Vagina (tissue), 2 donors: ENCODE measurements around the gene FMNL2. TPM values are rescaled to one million over a fixed set of nuclear protein-coding genes. Genes with fewer than 3 reads are reported as not detected.

ENCODE experiments used
- DNase-seq, 2 donors: peaks; one replicate each; pipeline ENCODE4 v3.0.0-alpha.2; 2017; ENCODE audit errors: extremely low spot score in 2 of 2
- H3K27ac ChIP-seq: fragments of 200-600 bp; sonication (generic); one replicate; pipeline ENCODE4 v1.5.1; 2019
- H3K27me3 ChIP-seq: fragments of 200-600 bp; sonication (generic); one replicate; pipeline ENCODE4 v1.5.1; 2019
- H3K36me3 ChIP-seq, 2 donors: fragments of 200-600 bp; sonication (generic); one replicate each; pipeline ENCODE4 v1.5.1; 2017 to 2019
- H3K4me1 ChIP-seq: fragments of 200-600 bp; sonication (generic); one replicate; pipeline ENCODE4 v1.5.1; 2019
- H3K4me3 ChIP-seq, 2 donors: fragments of 200-600 bp; sonication (generic); 1 replicate in 1 of 2; 2 replicates in 1 of 2; pipeline ENCODE4 v1.5.1; 2016 to 2019
- H3K9me3 ChIP-seq: fragments of 200-600 bp; sonication (generic); one replicate; pipeline ENCODE4 v1.5.1; 2019
- POLR2A ChIP-seq, 2 donors: fragments of 450-650 bp; IDR thresholded peaks; one replicate each; pipeline ENCODE4 v1.6.1; 2017; ENCODE audit warnings: antibody characterized with exemption in 2 of 2, mild to moderate bottlenecking in 2 of 2, moderate library complexity in 2 of 2
- POLR2AphosphoS5 ChIP-seq, 2 donors: sonication (generic); formaldehyde crosslinking; IDR thresholded peaks; one replicate each; pipeline ENCODE4 v1.9.0; 2017; ENCODE audit warnings: antibody characterized with exemption in 2 of 2, mild to moderate bottlenecking in 2 of 2, low read depth in 1 of 2; ENCODE audit not compliant: insufficient read depth in 1 of 2
- intact Hi-C: fragments of 100-400 bp; cut with DNase I; formaldehyde crosslinking; loops from one replicate; pipeline ENCODE4 v1.15.1; 2023
- total RNA-seq: library from RNA; depleted of rRNA; stranded (reverse); fragments of >200 nt; gene quantifications from one replicate; pipeline ENCODE4 v1.2.3, GENCODE V29; 2016
- TF ChIP-seq, protein P1 (sequence below), 3 experiments: fragments of 450-650 bp in 2 of 3; fragments of 200-600 bp in 1 of 3; sonication (generic) in 1 of 3; IDR thresholded peaks; one replicate each; pipeline ENCODE4 v1.5.1; 2017 to 2019; ENCODE audit warnings: antibody characterized with exemption in 3 of 3, mild to moderate bottlenecking in 2 of 3, moderate library complexity in 2 of 3

FMNL2 gene
- total RNA-seq, 1 donor from 2014 or later = 35.4 TPM

DNA sequence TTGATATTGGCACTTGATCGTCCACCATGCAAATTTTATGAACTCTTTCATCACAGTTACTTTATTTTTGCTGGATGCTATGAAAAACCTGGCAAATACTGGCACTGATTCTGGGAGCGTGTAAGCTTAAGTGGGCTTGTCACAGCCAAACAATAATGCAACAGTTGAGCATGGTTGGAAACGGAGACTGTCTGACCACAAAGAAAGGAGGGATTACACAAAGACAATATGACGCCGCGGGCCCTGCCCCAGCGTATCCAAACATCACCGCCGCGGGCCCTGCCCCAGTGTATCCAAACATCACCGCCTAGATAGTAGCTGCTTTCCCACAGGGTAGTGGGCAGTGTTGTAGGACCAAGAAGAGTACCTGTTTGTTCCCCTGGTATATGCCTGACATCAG is 246.4 kb downstream of the FMNL2 start:
- TF ChIP-seq POLR2AphosphoS5 (IDR thresholded peaks at IDR 0.05; ENCODE audit: insufficient read depth in 1 of 2, low read depth in 1 of 2) (no peak), POLR2A (IDR thresholded peaks at IDR 0.05) (no peak)
- TF ChIP-seq, protein P1, sequence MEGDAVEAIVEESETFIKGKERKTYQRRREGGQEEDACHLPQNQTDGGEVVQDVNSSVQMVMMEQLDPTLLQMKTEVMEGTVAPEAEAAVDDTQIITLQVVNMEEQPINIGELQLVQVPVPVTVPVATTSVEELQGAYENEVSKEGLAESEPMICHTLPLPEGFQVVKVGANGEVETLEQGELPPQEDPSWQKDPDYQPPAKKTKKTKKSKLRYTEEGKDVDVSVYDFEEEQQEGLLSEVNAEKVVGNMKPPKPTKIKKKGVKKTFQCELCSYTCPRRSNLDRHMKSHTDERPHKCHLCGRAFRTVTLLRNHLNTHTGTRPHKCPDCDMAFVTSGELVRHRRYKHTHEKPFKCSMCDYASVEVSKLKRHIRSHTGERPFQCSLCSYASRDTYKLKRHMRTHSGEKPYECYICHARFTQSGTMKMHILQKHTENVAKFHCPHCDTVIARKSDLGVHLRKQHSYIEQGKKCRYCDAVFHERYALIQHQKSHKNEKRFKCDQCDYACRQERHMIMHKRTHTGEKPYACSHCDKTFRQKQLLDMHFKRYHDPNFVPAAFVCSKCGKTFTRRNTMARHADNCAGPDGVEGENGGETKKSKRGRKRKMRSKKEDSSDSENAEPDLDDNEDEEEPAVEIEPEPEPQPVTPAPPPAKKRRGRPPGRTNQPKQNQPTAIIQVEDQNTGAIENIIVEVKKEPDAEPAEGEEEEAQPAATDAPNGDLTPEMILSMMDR (IDR thresholded peaks at IDR 0.05) = no peak
- H3K4me3 ChIP-seq = no peak overlapping the region
- no peaks in the 10 kb centered on the region for H3K27me3 ChIP-seq
- no peak overlapping the region for H3K27ac ChIP-seq
- DNase-seq = no peak
- H3K9me3 ChIP-seq = no peaks in the 10 kb centered on the region
- H3K36me3 ChIP-seq = no peaks in the 10 kb centered on the region
- peaks cover 17% of the 10 kb centered on the region for H3K4me1 ChIP-seq
- intact Hi-C loops = no loop called here

DNA sequence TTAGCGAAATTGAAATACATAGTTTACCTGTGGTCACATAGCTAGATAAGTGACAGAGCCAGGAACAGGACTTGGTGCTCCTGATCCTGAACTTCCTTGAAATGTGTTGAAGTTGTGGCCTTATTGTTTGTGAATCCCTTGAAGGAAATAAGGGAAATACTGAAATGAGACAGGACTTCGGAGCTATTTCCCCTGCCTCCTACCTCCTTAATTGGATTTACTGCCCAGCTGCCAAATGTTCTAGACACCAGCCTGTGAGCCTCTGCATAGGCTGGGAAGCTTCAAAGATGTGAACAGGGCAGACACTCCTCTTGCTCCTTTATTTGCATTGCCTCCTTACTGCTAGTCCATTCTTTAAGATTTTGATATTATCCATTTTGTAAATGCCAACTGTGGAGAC is 247.1 kb downstream of the FMNL2 start:
- Histone ChIP-seq H3K4me1 (peaks cover 19% of the 10 kb centered on the region), H3K9me3 (no peaks in the 10 kb centered on the region), H3K4me3 (no peak overlapping the region), H3K36me3 (no peaks in the 10 kb centered on the region), H3K27ac (no peak overlapping the region), H3K27me3 (no peaks in the 10 kb centered on the region)
- TF ChIP-seq POLR2A (IDR thresholded peaks at IDR 0.05) = no peak
- TF ChIP-seq, protein P1 (IDR thresholded peaks at IDR 0.05) = no peak
- no peak for TF ChIP-seq POLR2AphosphoS5 (IDR thresholded peaks at IDR 0.05; ENCODE audit: insufficient read depth in 1 of 2, low read depth in 1 of 2)
- intact Hi-C loops = no loop called here
- no peak for DNase-seq

DNA sequence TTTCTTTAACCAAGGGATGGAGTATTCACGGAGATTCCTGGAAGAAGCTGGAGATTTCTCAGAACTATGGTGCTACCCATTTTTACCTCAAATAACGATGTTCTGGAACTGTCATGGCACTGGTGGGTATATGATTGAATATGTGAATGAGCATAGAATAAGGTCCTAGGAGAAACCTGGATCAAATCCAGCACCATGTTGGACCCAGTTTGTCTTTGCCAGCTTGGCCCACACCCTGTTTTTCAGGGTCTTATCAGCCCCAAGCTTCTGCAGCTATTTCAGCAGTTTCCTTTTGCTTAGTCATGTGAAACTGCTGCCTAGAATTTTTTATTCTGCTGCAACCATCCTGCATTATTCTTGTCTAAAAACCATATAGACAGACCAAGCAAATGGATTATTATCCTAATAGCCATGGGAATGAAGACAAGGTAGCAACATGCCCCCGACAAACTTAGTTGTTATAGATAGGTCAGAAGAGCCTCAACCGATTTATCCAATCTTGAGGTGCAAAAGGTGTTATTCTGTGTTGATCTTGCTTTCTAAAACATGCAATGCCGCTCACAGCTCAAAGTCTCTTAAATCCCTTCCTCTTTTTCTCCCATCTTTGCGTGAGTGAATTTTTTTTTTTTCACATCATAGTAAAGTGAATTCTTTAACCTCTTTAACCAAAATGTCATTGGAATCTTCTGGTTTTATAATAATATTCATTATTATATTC is 248.7 kb downstream of the FMNL2 start:
- intact Hi-C loops = no loop called here
- H3K36me3 ChIP-seq = no peaks in the 10 kb centered on the region
- H3K4me3 ChIP-seq = no peak overlapping the region
- no peak for DNase-seq
- no peaks in the 10 kb centered on the region for H3K9me3 ChIP-seq
- TF ChIP-seq POLR2AphosphoS5 (IDR thresholded peaks at IDR 0.05; ENCODE audit: insufficient read depth in 1 of 2, low read depth in 1 of 2) (no peak), POLR2A (IDR thresholded peaks at IDR 0.05) (no peak)
- TF ChIP-seq, protein P1 (IDR thresholded peaks at IDR 0.05) = no peak
- no peaks in the 10 kb centered on the region for H3K27me3 ChIP-seq
- no peak overlapping the region for H3K27ac ChIP-seq
- peaks cover 14% of the 10 kb centered on the region for H3K4me1 ChIP-seq

DNA sequence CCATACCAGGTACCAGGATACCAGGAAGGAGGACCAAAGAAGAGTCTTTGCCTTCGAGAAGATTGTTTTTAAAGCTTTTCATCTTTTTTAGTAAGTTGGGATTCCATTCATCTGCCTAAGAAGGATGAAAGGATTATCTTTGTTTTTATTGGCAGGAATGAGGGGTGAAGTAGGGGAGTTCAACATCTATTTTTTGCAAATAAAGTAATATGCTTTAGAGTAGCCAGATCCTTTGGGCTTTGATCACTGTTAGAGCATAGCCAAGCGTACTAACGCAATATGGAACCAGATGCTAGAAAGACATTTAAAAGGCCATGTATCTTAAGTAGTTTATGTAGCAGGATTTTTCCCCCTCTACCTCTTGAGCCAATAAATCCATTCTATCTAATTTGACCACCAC is 249.3 kb downstream of the FMNL2 start:
- peaks cover 14% of the 10 kb centered on the region for H3K4me1 ChIP-seq
- H3K36me3 ChIP-seq = no peaks in the 10 kb centered on the region
- DNase-seq = no peak
- no peak overlapping the region for H3K27ac ChIP-seq
- no peak overlapping the region for H3K4me3 ChIP-seq
- no peaks in the 10 kb centered on the region for H3K27me3 ChIP-seq
- intact Hi-C loops = no loop called here
- H3K9me3 ChIP-seq = no peaks in the 10 kb centered on the region
- no peak for TF ChIP-seq POLR2AphosphoS5 (IDR thresholded peaks at IDR 0.05; ENCODE audit: insufficient read depth in 1 of 2, low read depth in 1 of 2)
- TF ChIP-seq POLR2A (IDR thresholded peaks at IDR 0.05) = no peak
- TF ChIP-seq, protein P1 (IDR thresholded peaks at IDR 0.05) = no peak

DNA sequence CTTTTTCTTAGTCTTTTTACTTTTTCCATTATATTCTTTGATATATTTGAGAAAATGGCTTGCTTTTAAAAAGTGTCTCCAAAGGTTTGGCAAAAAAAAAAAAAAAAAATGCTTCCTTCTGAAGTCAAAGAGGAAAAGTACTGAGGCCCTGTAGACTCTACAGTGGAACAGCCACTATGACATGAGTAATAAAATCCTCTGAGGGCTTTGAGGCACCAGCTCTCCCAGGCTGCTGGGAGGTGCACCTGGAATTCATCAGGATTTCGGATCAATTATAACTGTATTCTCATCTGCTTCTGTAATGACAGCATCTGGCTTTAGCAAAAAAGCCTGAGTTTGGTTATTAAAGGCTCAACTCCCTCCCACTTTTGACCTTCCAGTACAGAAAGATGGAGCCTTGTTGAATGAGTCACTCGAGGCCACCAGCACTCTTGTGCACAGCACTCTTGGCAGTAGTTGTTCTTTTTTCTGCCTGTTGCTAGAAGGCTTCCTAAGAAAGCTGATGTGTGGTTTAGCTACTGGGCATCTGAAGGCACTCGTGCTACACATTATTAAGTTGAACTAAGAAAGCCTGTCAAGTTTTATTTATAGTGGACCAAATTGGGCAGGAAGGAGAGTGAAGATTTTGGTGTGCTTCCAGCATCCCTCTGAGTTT is 251.0 kb downstream of the FMNL2 start:
- TF ChIP-seq POLR2A (IDR thresholded peaks at IDR 0.05) = no peak
- Histone ChIP-seq H3K36me3 (no peaks in the 10 kb centered on the region), H3K27ac (no peak overlapping the region), H3K4me3 (no peak overlapping the region), H3K4me1 (peaks cover 14% of the 10 kb centered on the region), H3K9me3 (no peaks in the 10 kb centered on the region), H3K27me3 (no peaks in the 10 kb centered on the region)
- no peak for DNase-seq
- intact Hi-C loops = no loop called here
